Measurements from ENCODE around the gene BATF3. TPM values are rescaled to one million over a fixed set of nuclear protein-coding genes. Genes with fewer than 3 reads are reported as not detected.

The BATF3 gene
- total RNA-seq, 1 experiment from 2014 or later = 3.9 TPM

- TF ChIP-seq E2F1 (CRISPR knock-in tag; IDR thresholded peaks at IDR 0.05) = no peak
- no peak for TF ChIP-seq KAT7 (CRISPR knock-in tag; IDR thresholded peaks at IDR 0.05; ENCODE audit: borderline replicate concordance)
- TF ChIP-seq STAT6 (CRISPR knock-in tag; conservative IDR thresholded peaks at IDR 0.05; ENCODE audit: low read depth) = no peak
- TF ChIP-seq AR (CRISPR knock-in tag; IDR thresholded peaks at IDR 0.05) = no peak
- no peak for TF ChIP-seq SP1 (CRISPR knock-in tag; conservative IDR thresholded peaks at IDR 0.05)
- no peaks in the 10 kb centered on the region; the same call in 1 of the 2 replicates for H3K27me3 Mint-ChIP-seq (ENCODE audit: low read depth)
- CTCF ChIA-PET = interaction anchor here (1.2 to 3.3 kb wide), 2 partner anchors 28 to 57 kb away, joined by 5 to 15 read pairs; no protein-coding TSS in a partner anchor
- POLR2A ChIA-PET = no interaction called here
- peaks cover 27% of the 10 kb centered on the region for H3K36me3 Mint-ChIP-seq
- ATAC-seq (no peak), DNase-seq (ENCODE audit: low spot score) (no peak)
- no peak overlapping the region for H3K27ac Mint-ChIP-seq
- peaks cover 31% of the 10 kb centered on the region for H3K9me3 Mint-ChIP-seq
- no peak overlapping the region for H3K4me3 Mint-ChIP-seq
- H3K4me1 Mint-ChIP-seq = no peaks in the 10 kb centered on the region
These were observed 22.0 kb upstream of the BATF3 start for GRCh38 chr1:212721388-212722247.

GRCh38 chr1:212719633-212720032 lies 20.0 kb upstream of the BATF3 start:
- Mint-ChIP-seq H3K9me3 (peaks cover 15% of the 10 kb centered on the region), H3K36me3 (peaks cover 11% of the 10 kb centered on the region), H3K4me3 (no peak overlapping the region), H3K27ac (no peak overlapping the region), H3K27me3 (ENCODE audit: low read depth) (no peaks in the 10 kb centered on the region; the same call in 1 of the 2 replicates), H3K4me1 (no peaks in the 10 kb centered on the region)
- ATAC-seq (no peak), DNase-seq (ENCODE audit: low spot score) (no peak)
- POLR2A ChIA-PET = no interaction called here
- CTCF ChIA-PET = no interaction called here
- TF ChIP-seq ATF2 (CRISPR knock-in tag; IDR thresholded peaks at IDR 0.05; ENCODE audit: borderline replicate concordance, low read depth) (no peak), FOXK1 (CRISPR knock-in tag; IDR thresholded peaks at IDR 0.05) (no peak), MLX (CRISPR knock-in tag; IDR thresholded peaks at IDR 0.05) (no peak), OVOL2 (CRISPR knock-in tag; IDR thresholded peaks at IDR 0.05; ENCODE audit: borderline replicate concordance) (no peak), ZNF671 (CRISPR knock-in tag; IDR thresholded peaks at IDR 0.05) (no peak), ZNF138 (CRISPR knock-in tag; conservative IDR thresholded peaks at IDR 0.05) (no peak), HMGXB4 (CRISPR knock-in tag; IDR thresholded peaks at IDR 0.05) (no peak), NFATC4 (CRISPR knock-in tag; IDR thresholded peaks at IDR 0.05) (no peak), RELA (CRISPR knock-in tag; IDR thresholded peaks at IDR 0.05; ENCODE audit: borderline replicate concordance) (no peak), FOXP1 (CRISPR knock-in tag; IDR thresholded peaks at IDR 0.05; ENCODE audit: borderline replicate concordance) (no peak), MAX (CRISPR knock-in tag; IDR thresholded peaks at IDR 0.05) (no peak), TCF7 (CRISPR knock-in tag; IDR thresholded peaks at IDR 0.05; ENCODE audit: low read depth) (no peak), NR1H2 (CRISPR knock-in tag; IDR thresholded peaks at IDR 0.05) (no peak), SMAD3 (CRISPR knock-in tag; IDR thresholded peaks at IDR 0.05; ENCODE audit: borderline replicate concordance) (no peak), CTCF (IDR thresholded peaks at IDR 0.05) (no peak), RORB (CRISPR knock-in tag; IDR thresholded peaks at IDR 0.05) (no peak)
